ENCODE results near the gene GLP2R. TPM values are rescaled to one million over a fixed set of nuclear protein-coding genes. Genes with fewer than 3 reads are reported as not detected.

Gene GLP2R
- polyA plus RNA-seq, 1 of the 3 experiments (the other 2 are of a cell fraction) = not detected

- DNase-seq = no peak
- H3K9me2 ChIP-seq = no peaks in the 10 kb centered on the region
- no peak overlapping the region for H3K4me2 ChIP-seq
- no peaks in the 10 kb centered on the region for H3K79me2 ChIP-seq (ENCODE audit: insufficient read depth)
- no peaks in the 10 kb centered on the region for H3F3A ChIP-seq (replicated peaks; ENCODE audit: insufficient read depth)
- H3K9me3 ChIP-seq = no peaks in the 10 kb centered on the region
- ChIA-PET CTCF (no interaction called here), POLR2A (no interaction called here)
- no peak overlapping the region for H3K9ac ChIP-seq
- no peak overlapping the region for H3K4me3 ChIP-seq (ENCODE audit: low read depth in 2 of 2, low read length in 1 of 2)
- WGBS (ENCODE audit: low lambda C conversion rate) = 12% methylated on average over 4 of the region's 4 CpGs
- H3K27me3 ChIP-seq (ENCODE audit: insufficient read depth) = no peaks in the 10 kb centered on the region
- H3K4me1 ChIP-seq (ENCODE audit: control insufficient read depth in 1 of 2, insufficient read depth in 2 of 2, low read depth in 1 of 2, low read length in 1 of 2) = no peaks in the 10 kb centered on the region
- H4K20me1 ChIP-seq (ENCODE audit: insufficient read depth) = no peaks in the 10 kb centered on the region
- TF ChIP-seq TEAD4 (IDR thresholded peaks at IDR 0.05; ENCODE audit: borderline replicate concordance, insufficient read depth) = no peak
- TF ChIP-seq GABPA (IDR thresholded peaks at IDR 0.05; ENCODE audit: low read depth) = no peak
- TF ChIP-seq RFX5 (IDR thresholded peaks at IDR 0.05; ENCODE audit: low read length) = no peak
- no peak for TF ChIP-seq USF1 (IDR thresholded peaks at IDR 0.05; ENCODE audit: borderline replicate concordance, low read depth)
- no peak for TF ChIP-seq RCOR1 (IDR thresholded peaks at IDR 0.05; ENCODE audit: low read length)
- no peak for TF ChIP-seq FOXJ3 (CRISPR knock-in tag; IDR thresholded peaks at IDR 0.05)
- TF ChIP-seq SIN3A (IDR thresholded peaks at IDR 0.05; ENCODE audit: borderline replicate concordance, low read depth, low read length) = no peak
- no peak for TF ChIP-seq MEF2A (IDR thresholded peaks at IDR 0.05; ENCODE audit: borderline replicate concordance, low read depth)
- TF ChIP-seq SMC3 (IDR thresholded peaks at IDR 0.05; ENCODE audit: low read depth, low read length) = no peak
- TF ChIP-seq NRF1 (IDR thresholded peaks at IDR 0.05; ENCODE audit: low read depth, low read length) = no peak
- no peak for TF ChIP-seq TAF1 (IDR thresholded peaks at IDR 0.05; ENCODE audit: borderline replicate concordance, low read depth, low read length)
- H2AFZ ChIP-seq (ENCODE audit: low read depth) = no peak overlapping the region
- H3K27ac ChIP-seq (ENCODE audit: low read depth in 2 of 2, low read length in 1 of 2) = no peak overlapping the region
- H3K36me3 ChIP-seq (replicated peaks in 1 of 2; ENCODE audit: control insufficient read depth in 1 of 2, insufficient read depth in 2 of 2, low read length in 1 of 2) = no peaks in the 10 kb centered on the region
These were observed 37.2 kb downstream of the GLP2R start for GRCh38 chr17:9862949-9863348.

- WGBS (ENCODE audit: low lambda C conversion rate) = 0% methylated on average over 1 of the region's 1 CpG
- Histone ChIP-seq H3F3A (replicated peaks; ENCODE audit: insufficient read depth) (no peaks in the 10 kb centered on the region), H3K9ac (no peak overlapping the region), H3K79me2 (ENCODE audit: insufficient read depth) (no peaks in the 10 kb centered on the region), H3K4me1 (ENCODE audit: control insufficient read depth in 1 of 2, insufficient read depth in 2 of 2, low read depth in 1 of 2, low read length in 1 of 2) (no peaks in the 10 kb centered on the region), H3K9me3 (no peaks in the 10 kb centered on the region), H4K20me1 (ENCODE audit: insufficient read depth) (no peaks in the 10 kb centered on the region), H3K27me3 (ENCODE audit: insufficient read depth) (no peaks in the 10 kb centered on the region), H3K9me2 (no peaks in the 10 kb centered on the region), H3K27ac (ENCODE audit: low read depth in 2 of 2, low read length in 1 of 2) (no peak overlapping the region), H3K4me3 (ENCODE audit: low read depth in 2 of 2, low read length in 1 of 2) (no peak overlapping the region), H3K4me2 (no peak overlapping the region), H3K36me3 (replicated peaks in 1 of 2; ENCODE audit: control insufficient read depth in 1 of 2, insufficient read depth in 2 of 2, low read length in 1 of 2) (no peaks in the 10 kb centered on the region), H2AFZ (ENCODE audit: low read depth) (no peak overlapping the region)
- no peak for DNase-seq
- ChIA-PET POLR2A (no interaction called here), CTCF (no interaction called here)
- TF ChIP-seq TAF1 (IDR thresholded peaks at IDR 0.05; ENCODE audit: borderline replicate concordance, low read depth, low read length) (no peak), SIN3A (IDR thresholded peaks at IDR 0.05; ENCODE audit: borderline replicate concordance, low read depth, low read length) (no peak), REST (IDR thresholded peaks at IDR 0.05; ENCODE audit: low read depth, low read length) (no peak), RAD21 (IDR thresholded peaks at IDR 0.05; ENCODE audit: low read length) (no peak), SMC3 (IDR thresholded peaks at IDR 0.05; ENCODE audit: low read depth, low read length) (no peak), FOXJ3 (CRISPR knock-in tag; IDR thresholded peaks at IDR 0.05) (no peak), MEF2A (IDR thresholded peaks at IDR 0.05; ENCODE audit: borderline replicate concordance, low read depth) (no peak), JUND (IDR thresholded peaks at IDR 0.05) (no peak), RXRA (IDR thresholded peaks at IDR 0.05; ENCODE audit: borderline replicate concordance, low read depth) (no peak), FOXM1 (IDR thresholded peaks at IDR 0.05; ENCODE audit: low read depth) (no peak), MAX (IDR thresholded peaks at IDR 0.05; ENCODE audit: low read depth) (no peak), USF2 (IDR thresholded peaks at IDR 0.05; ENCODE audit: borderline replicate concordance, low read depth, low read length) (no peak), EZH2phosphoT487 (IDR thresholded peaks at IDR 0.05; ENCODE audit: borderline replicate concordance, low read depth) (no peak), MXI1 (IDR thresholded peaks at IDR 0.05; ENCODE audit: low read depth, low read length) (no peak), CTCF (IDR thresholded peaks at IDR 0.05) (no peak)
These were observed 39.9 kb downstream of the GLP2R start for GRCh38 chr17:9865586-9865985.
